Suprapubic skin (tissue), 4 donors: ENCODE results near the gene FOSL1.

Experiments
- CTCF ChIP-seq, 2 donors: fragments of 200-600 bp in 1 of 2; fragments of 450-650 bp in 1 of 2; sonication (generic) in 1 of 2; IDR thresholded peaks; one replicate each; pipeline ENCODE4 v1.5.1; 2016 to 2019; ENCODE audit warnings: antibody characterized with exemption in 2 of 2, mild to moderate bottlenecking in 1 of 2, moderate library complexity in 1 of 2
- EP300 ChIP-seq: sonication (generic); formaldehyde crosslinking; IDR thresholded peaks from one replicate; pipeline ENCODE4 v1.6.1; 2017; ENCODE audit warnings: antibody characterized with exemption
- POLR2AphosphoS5 ChIP-seq, 3 donors: sonication (generic); formaldehyde crosslinking; IDR thresholded peaks; one replicate each; pipeline ENCODE4 v1.6.1; 2017; ENCODE audit warnings: antibody characterized with exemption in 3 of 3

- TF ChIP-seq CTCF (IDR thresholded peaks at IDR 0.05) (no peak), EP300 (no peak), POLR2AphosphoS5 (IDR thresholded peaks at IDR 0.05) (no peak)
These were observed 44.0 kb upstream of the FOSL1 start for GRCh38 chr11:65944191-65944590.
